ENCODE results near the gene EDDM3A.

DNA sequence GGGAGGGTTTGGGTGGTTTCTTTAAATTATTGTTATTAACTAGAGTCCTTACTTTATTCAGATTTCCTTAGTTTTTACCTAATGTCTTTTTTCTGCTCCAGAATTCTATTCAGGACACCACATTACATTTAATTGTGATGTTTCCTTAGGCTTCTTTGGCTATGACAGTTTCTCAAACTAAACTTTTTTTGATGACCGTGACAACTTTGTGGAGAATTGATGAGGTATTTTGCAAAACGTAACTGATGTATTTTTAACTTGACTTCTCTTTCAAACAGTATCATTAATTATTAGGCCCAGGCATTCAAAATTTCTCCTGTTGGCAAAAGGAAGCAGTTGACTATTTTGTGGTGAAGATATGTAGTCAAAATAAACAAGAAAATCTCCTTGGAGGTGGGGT, 45.9 kb downstream of the EDDM3A start:
- TF ChIP-seq ELF4 (IDR thresholded peaks at IDR 0.05) (no peak), ZNF384 (IDR thresholded peaks at IDR 0.05) (no peak), TARDBP (IDR thresholded peaks at IDR 0.05) (no peak), SUZ12 (IDR thresholded peaks at IDR 0.05) (no peak), CTBP1 (IDR thresholded peaks at IDR 0.05; ENCODE audit: borderline replicate concordance) (no peak), BHLHE40 (IDR thresholded peaks at IDR 0.05; ENCODE audit: borderline replicate concordance) (no peak), FOXM1 (IDR thresholded peaks at IDR 0.05; ENCODE audit: borderline replicate concordance) (no peak), LEF1 (IDR thresholded peaks at IDR 0.05; ENCODE audit: borderline replicate concordance) (no peak), HDGF (IDR thresholded peaks at IDR 0.05; ENCODE audit: borderline replicate concordance) (no peak)
